Mesenchymal stem cell (in vitro differentiated cells and primary cell): ENCODE measurements around the gene ZNF605.
"Not testable (repeated sequence)": the region's sequence is repeated elsewhere in the genome, so short reads cannot be mapped to it uniquely, and the experiment has no call there.

Source experiments
- DNase-seq: peaks from one replicate; pipeline ENCODE4 v3.0.0-alpha.2; 2013
- H2AFZ ChIP-seq: one replicate; pipeline ENCODE4 v1.6.1; 2013; ENCODE audit warnings: low read depth, mild to moderate bottlenecking, control low read depth, inconsistent platforms, low read length, moderate library complexity
- H2AK5ac ChIP-seq: 2 replicates; pipeline ENCODE4 v1.6.1; 2013; ENCODE audit warnings: low read length, moderate library complexity, mild to moderate bottlenecking, inconsistent platforms; ENCODE audit not compliant: severe bottlenecking
- H2BK120ac ChIP-seq: one replicate; pipeline ENCODE4 v1.6.1; 2013; ENCODE audit warnings: low read depth, mild to moderate bottlenecking, inconsistent platforms, low read length, moderate library complexity
- H2BK12ac ChIP-seq, 2 experiments: one replicate each; pipeline ENCODE4 v1.6.1; 2013; ENCODE audit warnings: inconsistent platforms in 2 of 2, low read length in 2 of 2, mild to moderate bottlenecking in 2 of 2, moderate library complexity in 2 of 2, control low read depth in 1 of 2
- H2BK15ac ChIP-seq: one replicate; pipeline ENCODE4 v1.6.1; 2013; ENCODE audit warnings: mild to moderate bottlenecking, low read depth, inconsistent platforms; ENCODE audit not compliant: poor library complexity, severe bottlenecking
- H2BK5ac ChIP-seq: 2 replicates; pipeline ENCODE4 v1.6.1; 2013; ENCODE audit warnings: low read depth, mild to moderate bottlenecking, low read length, control low read depth, inconsistent platforms; ENCODE audit not compliant: poor library complexity, severe bottlenecking
- H3K14ac ChIP-seq, 2 experiments: one replicate each; pipeline ENCODE4 v1.6.1; 2013; ENCODE audit warnings: inconsistent platforms in 2 of 2, low read length in 2 of 2, control low read depth in 1 of 2, mild to moderate bottlenecking in 1 of 2, moderate library complexity in 1 of 2
- H3K18ac ChIP-seq, 2 experiments: one replicate each; pipeline ENCODE4 v1.6.1; 2013; ENCODE audit warnings: inconsistent platforms in 2 of 2, low read length in 2 of 2, control low read depth in 1 of 2, low read depth in 1 of 2, mild to moderate bottlenecking in 1 of 2
- H3K23ac ChIP-seq, 2 experiments: one replicate each; pipeline ENCODE4 v1.6.1; 2013; ENCODE audit warnings: inconsistent platforms in 2 of 2, low read length in 2 of 2, mild to moderate bottlenecking in 2 of 2, moderate library complexity in 2 of 2, control low read depth in 1 of 2
- H3K27ac ChIP-seq: 2 replicates; pipeline ENCODE4 v1.5.1; 2013; ENCODE audit warnings: mild to moderate bottlenecking, moderate library complexity, low read length, control low read depth, inconsistent platforms; ENCODE audit not compliant: poor library complexity, severe bottlenecking
- H3K27me3 ChIP-seq, 2 experiments: 2 replicates each; pipeline versions ENCODE4 v1.6.1 to v1.7.0; 2013; ENCODE audit warnings: low read length in 2 of 2, mild to moderate bottlenecking in 2 of 2, moderate library complexity in 2 of 2, control low read depth in 1 of 2, inconsistent platforms in 1 of 2; ENCODE audit not compliant: control insufficient read depth in 1 of 2, insufficient read depth in 1 of 2
- H3K36me3 ChIP-seq, 2 experiments: 2 replicates each; pipeline versions ENCODE4 v1.6.1 to v1.7.0; 2013; ENCODE audit warnings: low read length in 2 of 2, control low read depth in 1 of 2, inconsistent platforms in 1 of 2, low read depth in 1 of 2, mild to moderate bottlenecking in 1 of 2; ENCODE audit not compliant: insufficient read depth in 2 of 2, control insufficient read depth in 1 of 2
- H3K4ac ChIP-seq, 2 experiments: one replicate each; pipeline ENCODE4 v1.6.1; 2013; ENCODE audit warnings: inconsistent platforms in 2 of 2, low read length in 2 of 2, mild to moderate bottlenecking in 2 of 2, moderate library complexity in 2 of 2, control low read depth in 1 of 2, low read depth in 1 of 2
- H3K4me1 ChIP-seq: 2 replicates; pipeline ENCODE4 v1.6.1; 2013; ENCODE audit warnings: low read depth, low read length, control low read depth; ENCODE audit not compliant: control insufficient read depth, insufficient read depth
- H3K4me2 ChIP-seq: 2 replicates; pipeline ENCODE4 v1.6.1; 2013; ENCODE audit warnings: low read length, mild to moderate bottlenecking, inconsistent platforms; ENCODE audit not compliant: poor library complexity, severe bottlenecking
- H3K4me3 ChIP-seq, 2 experiments: 2 replicates each; pipeline versions ENCODE4 v1.5.1 to v1.7.0; 2013; ENCODE audit warnings: low read length in 2 of 2, mild to moderate bottlenecking in 2 of 2, control low read depth in 1 of 2, low read depth in 1 of 2; ENCODE audit not compliant: insufficient read depth in 1 of 2
- H3K79me1 ChIP-seq: replicated peaks from 2 replicates; pipeline ENCODE4 v1.6.1; 2013; ENCODE audit warnings: mild to moderate bottlenecking, control low read depth, low read length, inconsistent platforms; ENCODE audit not compliant: poor library complexity, severe bottlenecking
- H3K9ac ChIP-seq: 2 replicates; pipeline ENCODE4 v1.7.0; 2013; ENCODE audit warnings: mild to moderate bottlenecking, low read length, moderate library complexity
- H3K9me3 ChIP-seq: 2 replicates; pipeline ENCODE4 v1.7.0; 2013; ENCODE audit warnings: mild to moderate bottlenecking, low read length; ENCODE audit not compliant: control insufficient read depth
- H4K8ac ChIP-seq: one replicate; pipeline ENCODE4 v1.6.1; 2013; ENCODE audit warnings: inconsistent platforms, mild to moderate bottlenecking, low read length, moderate library complexity
- H4K91ac ChIP-seq: one replicate; pipeline ENCODE4 v1.6.1; 2013; ENCODE audit warnings: mild to moderate bottlenecking, low read length, inconsistent platforms
- WGBS: methylation state at CpG from one replicate; pipeline ENCODE4 v1.1.7; 2013; ENCODE audit warnings: mixed read lengths; 5-methylcytosine and 5-hydroxymethylcytosine counted together

Gene ZNF605

GRCh38 chr12:132986001-132986884, 30.1 kb upstream of the ZNF605 start, which contains the start of gene ZNF26:
Gene ZNF26 (plus strand): TSS chr12:132986367. CDS start chr12:132986841, 474 bp downstream.
- Histone ChIP-seq H3K4me3 (peak within 1 kb of the TSS; percentile 93 to 100), H3K4me1 (peaks cover 5% of the 10 kb centered on the region), H4K91ac (peak within 1 kb of the TSS; percentile 82), H3K79me1 (peaks cover 5% of the 10 kb centered on the region), H4K8ac (peak within 1 kb of the TSS; percentile 97), H3K27ac (peak within 1 kb of the TSS; percentile 77), H2AFZ (peak within 1 kb of the TSS; percentile 85), H3K4ac (peak within 1 kb of the TSS; percentile 64 to 88), H3K14ac (peak within 1 kb of the TSS in 1 of 2 experiments; percentile 57), H2AK5ac (no peak within 1 kb of the TSS), H3K27me3 (no peaks in the 10 kb centered on the region), H2BK15ac (no peak within 1 kb of the TSS), H3K23ac (no peak within 1 kb of the TSS), H3K18ac (peak within 1 kb of the TSS; percentile 67 to 96), H3K36me3 (peaks cover 11 to 17% of the 10 kb centered on the region in 2 experiments), H3K9ac (peak within 1 kb of the TSS; percentile 94), H2BK12ac (peak within 1 kb of the TSS in 1 of 2 experiments; percentile 7), H3K4me2 (peak within 1 kb of the TSS; percentile 81), H2BK5ac (peak within 1 kb of the TSS; percentile 32), H3K9me3 (peaks cover 40% of the 10 kb centered on the region), H2BK120ac (peak within 1 kb of the TSS; percentile 64)
- peak; percentile 92 for DNase-seq
- 3% methylated on average over 73 of the region's 76 CpGs for WGBS

GRCh38 chr12:132976870-132977269, 20.8 kb upstream of the ZNF605 start:
- H3K14ac ChIP-seq, H2BK12ac ChIP-seq, H3K27me3 ChIP-seq, H3K79me1 ChIP-seq, H3K36me3 ChIP-seq, H3K23ac ChIP-seq, H2AFZ ChIP-seq, H2BK15ac ChIP-seq, H4K8ac ChIP-seq, H3K4ac ChIP-seq, H3K18ac ChIP-seq, H3K27ac ChIP-seq, H3K4me1 ChIP-seq, H4K91ac ChIP-seq, H2AK5ac ChIP-seq, DNase-seq, H3K9ac ChIP-seq, H2BK5ac ChIP-seq, H2BK120ac ChIP-seq, H3K4me3 ChIP-seq: not testable (repeated sequence)
- Histone ChIP-seq H3K9me3 (peaks cover 56% of the 10 kb centered on the region), H3K4me2 (peak overlapping the region; percentile 31)
- WGBS: 52% methylated on average over 13 of the region's 13 CpGs

GRCh38 chr12:132972374-132972773, 16.3 kb upstream of the ZNF605 start:
- Histone ChIP-seq H3K4me2 (no peak overlapping the region), H2BK15ac (no peak overlapping the region), H3K27ac (no peak overlapping the region), H2BK5ac (no peak overlapping the region), H4K91ac (no peak overlapping the region), H3K36me3 (peaks cover 0 to 6% of the 10 kb centered on the region in 2 experiments), H3K4me3 (no peak overlapping the region), H3K4me1 (no peaks in the 10 kb centered on the region), H2AK5ac (no peak overlapping the region), H3K9ac (no peak overlapping the region), H2BK12ac (no peak overlapping the region), H3K18ac (no peak overlapping the region), H4K8ac (no peak overlapping the region), H3K27me3 (no peaks in the 10 kb centered on the region), H3K14ac (no peak overlapping the region), H2BK120ac (no peak overlapping the region), H2AFZ (no peak overlapping the region), H3K9me3 (peaks cover 55% of the 10 kb centered on the region), H3K23ac (no peak overlapping the region), H3K79me1 (no peaks in the 10 kb centered on the region), H3K4ac (no peak overlapping the region)
- no peak for DNase-seq
- no CpG with 5 or more reads among the region's 1 CpG for WGBS

- Histone ChIP-seq H3K18ac (no peak overlapping the region), H4K91ac (no peak overlapping the region), H3K36me3 (peaks cover 9 to 22% of the 10 kb centered on the region in 2 experiments), H2BK15ac (no peak overlapping the region), H3K27me3 (no peaks in the 10 kb centered on the region), H2AK5ac (no peak overlapping the region), H3K23ac (no peak overlapping the region), H3K4me2 (no peak overlapping the region), H3K27ac (no peak overlapping the region), H2BK120ac (no peak overlapping the region), H2BK5ac (no peak overlapping the region), H4K8ac (no peak overlapping the region), H3K4me3 (no peak overlapping the region), H2AFZ (no peak overlapping the region), H3K79me1 (peaks cover 2% of the 10 kb centered on the region), H3K9ac (no peak overlapping the region), H3K14ac (no peak overlapping the region), H3K4ac (no peak overlapping the region), H3K4me1 (no peaks in the 10 kb centered on the region), H2BK12ac (no peak overlapping the region), H3K9me3 (peaks cover 33% of the 10 kb centered on the region)
- DNase-seq: no peak
- WGBS: 94% methylated on average over 21 of the region's 21 CpGs
Measured at GRCh38 chr12:132967736-132968135, 11.6 kb upstream of the ZNF605 start.
